Activated T-cell treated with anti-CD3 and anti-CD28 coated beads, Interleukin-2, amount 50 U/mL, for 4 hours (primary cell): Measurements from ENCODE around the gene CYTH4. TPM values are rescaled to one million over a fixed set of nuclear protein-coding genes. Genes with fewer than 3 reads are reported as not detected.

Experiments
- ATAC-seq, 2 donors: fragments of 200-7000 bp; cut with Tn5 transposase; one replicate each; pipeline ENCODE4 v1.10.0; 2021
- DNase-seq: peaks from one replicate; pipeline ENCODE4 v3.0.0-alpha.2; 2020
- H3K27me3 Mint-ChIP-seq: one replicate; pipeline ENCODE4 v1.8.0; 2021; ENCODE audit warnings: low read depth, mixed read lengths
- H3K36me3 Mint-ChIP-seq: one replicate; pipeline ENCODE4 v1.8.0; 2022; ENCODE audit warnings: mixed read lengths; ENCODE audit not compliant: insufficient read depth
- H3K4me1 Mint-ChIP-seq: one replicate; pipeline ENCODE4 v1.8.0; 2021; ENCODE audit warnings: low read depth, mixed read lengths
- H3K4me3 Mint-ChIP-seq: one replicate; pipeline ENCODE4 v1.8.0; 2021; ENCODE audit warnings: mild to moderate bottlenecking, moderate library complexity, mixed read lengths
- H3K9me3 Mint-ChIP-seq: one replicate; pipeline ENCODE4 v1.8.0; 2021; ENCODE audit warnings: mixed read lengths
- total RNA-seq, 3 donors: library from RNA; stranded (reverse); gene quantifications; one replicate each; pipeline ENCODE4 v1.2.1, GENCODE V29; 2021

The CYTH4 gene
- total RNA-seq, 3 donors from 2014 or later, result 9.0 to 10.9 (median 9.7) TPM

DNA sequence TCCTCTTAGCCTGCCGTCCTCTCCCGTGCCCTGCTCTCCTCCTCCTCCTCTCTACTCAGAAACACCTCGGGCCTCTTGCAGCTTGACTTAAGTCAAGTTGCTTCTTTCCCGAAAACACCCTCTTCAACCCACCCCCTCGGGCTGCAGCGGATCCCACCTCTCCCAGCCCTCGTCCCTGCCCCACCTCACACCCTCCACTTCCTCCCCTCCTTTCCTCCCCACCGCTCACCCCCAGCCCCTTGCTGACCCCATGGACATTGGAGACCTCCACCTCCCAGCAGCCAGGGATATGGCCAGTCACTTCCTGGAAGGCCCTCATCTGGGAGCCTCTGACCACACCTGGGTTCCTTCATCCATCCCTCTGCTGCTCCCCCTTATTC is 8.5 kb upstream of the CYTH4 start:
- peaks cover 32% of the 10 kb centered on the region for H3K4me1 Mint-ChIP-seq
- DNase-seq (no peak), ATAC-seq (no peak)
- no peaks in the 10 kb centered on the region for H3K36me3 Mint-ChIP-seq
- H3K27me3 Mint-ChIP-seq, result no peaks in the 10 kb centered on the region
- no peaks in the 10 kb centered on the region for H3K9me3 Mint-ChIP-seq
- H3K4me3 Mint-ChIP-seq, result no peak overlapping the region

DNA sequence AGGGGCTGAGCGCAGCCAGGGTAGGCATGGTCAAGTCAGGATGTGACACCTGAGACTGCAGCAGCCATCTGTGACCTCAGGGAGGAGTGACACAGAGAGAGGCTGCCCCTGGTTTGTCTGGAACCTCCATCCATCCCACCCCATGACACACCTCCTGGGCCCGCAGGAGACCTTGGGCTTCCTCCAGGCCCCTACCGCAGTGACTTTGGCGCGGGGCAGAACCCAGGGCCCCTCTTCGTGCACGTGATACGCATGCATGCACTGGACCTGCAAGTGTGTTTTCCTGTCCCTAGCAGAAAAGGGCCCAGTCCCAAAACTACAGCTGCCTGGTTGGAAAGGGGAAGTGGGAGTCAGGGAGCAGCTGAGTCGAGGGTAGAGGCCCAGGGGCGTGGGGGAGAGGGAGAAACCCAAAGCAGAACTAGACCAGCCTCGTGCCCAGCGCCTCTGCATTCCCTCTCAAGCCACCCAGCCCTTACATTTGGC is 7.9 kb upstream of the CYTH4 start:
- DNase-seq (no peak), ATAC-seq (no peak)
- Mint-ChIP-seq H3K36me3 (no peaks in the 10 kb centered on the region), H3K4me3 (no peak overlapping the region), H3K27me3 (no peaks in the 10 kb centered on the region), H3K9me3 (no peaks in the 10 kb centered on the region), H3K4me1 (peaks cover 29% of the 10 kb centered on the region)

DNA sequence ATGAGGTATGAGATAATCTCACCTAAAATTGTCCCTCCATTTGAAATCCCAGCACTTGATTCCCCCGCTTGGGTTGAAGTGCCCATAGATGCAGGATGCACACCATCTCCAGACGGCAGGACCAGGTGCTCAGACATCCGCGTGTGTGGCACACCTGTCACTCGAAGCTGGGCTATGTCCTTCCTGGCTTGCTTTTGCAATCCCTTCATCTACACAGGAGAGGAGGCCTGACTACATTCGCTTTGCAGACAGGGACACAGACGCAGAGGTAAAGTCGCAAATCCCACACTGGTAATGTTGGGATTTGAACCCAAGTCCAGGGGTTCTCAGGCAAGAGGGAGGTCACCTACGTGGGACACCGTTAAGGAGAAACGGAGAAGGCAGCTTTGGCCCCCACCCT is 7.2 kb upstream of the CYTH4 start:
- Mint-ChIP-seq H3K9me3 (no peaks in the 10 kb centered on the region), H3K36me3 (no peaks in the 10 kb centered on the region), H3K4me1 (peaks cover 24% of the 10 kb centered on the region), H3K27me3 (no peaks in the 10 kb centered on the region), H3K4me3 (no peak overlapping the region)
- DNase-seq, result no peak
- no peak for ATAC-seq

DNA sequence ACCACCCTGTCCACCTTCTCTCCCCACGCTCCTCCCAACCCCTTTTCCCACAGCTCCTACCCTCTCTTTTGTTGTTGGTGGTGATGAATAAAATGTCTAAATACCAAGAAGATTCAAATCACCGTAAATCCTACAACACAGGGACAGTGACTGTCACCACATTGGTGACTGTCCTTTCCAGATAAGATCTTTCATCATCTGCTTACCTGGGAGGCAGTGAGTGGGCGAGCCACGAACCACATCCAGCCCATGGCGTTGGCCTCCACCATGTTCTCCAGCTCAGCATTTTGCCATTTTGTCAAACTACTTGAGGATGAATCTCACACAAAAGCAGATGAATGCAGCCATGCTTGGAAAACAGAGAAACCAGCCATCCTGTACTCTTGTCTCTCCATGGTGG is 6.7 kb upstream of the CYTH4 start:
- Mint-ChIP-seq H3K4me1 (peaks cover 23% of the 10 kb centered on the region), H3K27me3 (no peaks in the 10 kb centered on the region), H3K9me3 (no peaks in the 10 kb centered on the region), H3K36me3 (no peaks in the 10 kb centered on the region), H3K4me3 (no peak overlapping the region)
- no peak for DNase-seq
- ATAC-seq, result peak; percentile 61 to 79

DNA sequence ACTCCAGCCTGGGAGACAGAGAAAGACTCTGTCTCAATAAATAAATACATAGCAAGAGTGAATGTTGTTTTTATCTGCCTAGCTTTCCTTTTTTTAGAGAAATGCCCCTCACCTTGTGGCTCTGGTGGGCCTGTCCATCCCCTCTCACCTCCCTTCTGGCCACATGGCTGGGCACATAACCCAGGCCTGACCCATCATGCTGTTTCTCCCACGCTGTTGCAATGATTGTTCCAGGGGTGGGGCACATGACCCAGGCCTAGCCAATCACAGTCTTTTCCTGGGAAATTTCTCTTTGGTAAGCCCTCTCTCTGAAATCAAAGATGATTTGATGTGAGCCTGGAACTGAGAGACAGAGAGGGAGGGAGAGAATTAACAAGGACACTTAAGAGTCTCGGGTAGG is 5.5 kb upstream of the CYTH4 start:
- Mint-ChIP-seq H3K36me3 (no peaks in the 10 kb centered on the region), H3K4me1 (peaks cover 30% of the 10 kb centered on the region), H3K9me3 (no peaks in the 10 kb centered on the region), H3K4me3 (no peak overlapping the region), H3K27me3 (no peaks in the 10 kb centered on the region)
- DNase-seq (no peak), ATAC-seq (no peak)

DNA sequence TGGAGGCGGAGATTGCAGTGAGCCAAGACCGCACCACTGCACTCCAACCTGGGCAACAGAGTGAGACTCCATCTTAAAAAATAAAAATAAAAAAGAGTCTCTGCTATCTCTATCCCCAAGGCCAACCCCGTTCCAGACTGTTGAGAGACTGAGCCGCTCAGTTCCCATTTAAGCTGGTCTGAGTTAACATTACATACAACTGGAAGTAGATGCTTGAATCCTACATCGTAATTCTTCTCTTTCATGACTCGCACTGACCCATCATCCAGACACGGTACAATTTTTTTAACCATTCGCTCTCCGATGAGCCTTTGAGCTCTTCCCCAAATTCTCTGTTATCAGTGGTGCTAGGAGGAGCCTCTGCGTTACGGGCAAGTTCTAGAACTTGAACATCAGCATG is 4.9 kb upstream of the CYTH4 start:
- no peak overlapping the region for H3K4me3 Mint-ChIP-seq
- no peaks in the 10 kb centered on the region for H3K9me3 Mint-ChIP-seq
- DNase-seq (no peak), ATAC-seq (no peak)
- H3K27me3 Mint-ChIP-seq, result no peaks in the 10 kb centered on the region
- H3K4me1 Mint-ChIP-seq, result peaks cover 36% of the 10 kb centered on the region
- H3K36me3 Mint-ChIP-seq, result no peaks in the 10 kb centered on the region

DNA sequence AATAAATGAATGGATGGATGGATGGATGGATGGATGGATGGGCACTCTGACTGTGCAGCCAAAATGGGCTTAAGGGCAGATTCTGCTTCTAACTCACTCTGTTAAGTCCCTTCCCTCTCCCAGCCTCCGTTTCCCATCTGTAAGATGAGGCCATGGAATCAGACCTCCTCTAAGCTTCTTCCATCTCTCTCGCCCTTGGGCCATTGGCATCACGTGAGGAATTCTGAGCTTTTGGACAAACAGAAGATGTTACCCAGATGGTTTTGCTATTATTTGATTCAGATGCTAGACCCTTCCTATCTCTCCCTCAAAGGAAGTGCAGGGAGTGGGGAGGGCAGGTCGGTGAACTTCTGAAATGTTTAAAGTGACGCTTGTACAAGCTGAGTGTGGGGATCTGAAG is 4.0 kb upstream of the CYTH4 start:
- H3K36me3 Mint-ChIP-seq, result no peaks in the 10 kb centered on the region

DNA sequence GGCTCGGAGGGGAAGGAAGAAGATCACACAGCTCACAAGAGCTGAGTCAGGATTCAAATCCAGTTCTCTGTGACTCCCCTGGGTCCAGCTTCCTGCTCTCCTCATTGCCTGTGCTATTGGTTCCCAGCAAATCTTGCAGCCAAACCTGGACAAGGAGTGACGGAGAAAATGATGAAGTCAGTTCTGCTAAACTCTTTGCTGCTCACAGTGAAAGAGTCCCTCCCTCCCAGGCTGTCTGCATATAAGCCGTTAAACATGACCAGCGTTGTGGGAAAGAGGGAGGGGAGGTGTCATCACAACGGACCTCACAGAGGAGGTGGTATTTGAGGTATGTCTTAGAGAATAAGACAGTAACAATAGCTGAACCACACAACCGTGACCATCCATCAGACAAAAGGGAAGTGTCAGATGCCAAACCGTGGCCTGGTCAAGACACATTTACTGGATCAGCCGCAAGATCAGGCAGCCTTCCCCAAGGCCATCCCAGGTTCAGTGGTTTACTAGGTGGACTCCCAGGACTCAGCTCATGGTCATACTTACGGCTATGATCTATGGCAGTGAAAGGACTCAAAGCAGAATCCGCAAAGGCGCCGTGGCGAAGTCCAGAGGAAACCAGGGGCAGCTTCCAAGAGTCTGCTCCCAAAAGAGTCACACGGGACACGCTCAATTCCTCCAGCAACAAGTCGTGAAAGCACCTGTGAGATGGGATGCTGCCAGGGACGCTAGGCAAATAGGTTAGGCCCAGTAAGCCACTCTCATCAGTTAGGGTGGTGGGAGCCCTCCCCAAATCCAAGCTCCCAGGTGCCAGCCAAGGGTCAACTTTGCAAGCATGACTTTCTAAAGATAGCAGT is 2.8 kb upstream of the CYTH4 start:
- no peak for DNase-seq
- Mint-ChIP-seq H3K4me3 (no peak overlapping the region), H3K36me3 (no peaks in the 10 kb centered on the region), H3K27me3 (no peaks in the 10 kb centered on the region), H3K9me3 (no peaks in the 10 kb centered on the region), H3K4me1 (peaks cover 50% of the 10 kb centered on the region)
- ATAC-seq, result no peak

More for the DNA sequence above, 4.0 kb upstream of the CYTH4 start:
- ATAC-seq (no peak), DNase-seq (no peak)
- no peaks in the 10 kb centered on the region for H3K9me3 Mint-ChIP-seq
- peaks cover 42% of the 10 kb centered on the region for H3K4me1 Mint-ChIP-seq
- H3K27me3 Mint-ChIP-seq, result no peaks in the 10 kb centered on the region
- no peak overlapping the region for H3K4me3 Mint-ChIP-seq

DNA sequence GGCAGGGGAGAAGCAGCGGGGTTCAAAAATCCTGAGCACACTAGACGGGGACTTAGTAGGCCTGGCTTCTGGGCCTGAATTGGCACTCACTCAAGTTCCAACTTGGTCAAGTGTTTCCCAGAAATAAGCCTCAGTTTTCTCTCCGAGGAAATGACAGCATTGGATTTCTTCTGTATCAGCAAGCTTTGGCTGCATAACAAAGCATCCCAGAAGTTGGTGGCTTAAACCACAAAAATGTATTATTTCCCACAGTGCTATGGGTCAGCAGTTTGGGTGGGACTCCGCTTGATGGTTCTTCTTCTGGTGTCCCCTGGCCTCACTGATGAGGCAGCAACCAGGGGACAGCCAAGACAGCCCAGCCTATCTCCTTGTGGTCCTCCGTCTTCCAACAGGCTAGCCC is 1.6 kb upstream of the CYTH4 start:
- ATAC-seq (no peak), DNase-seq (no peak)
- no peaks in the 10 kb centered on the region for H3K9me3 Mint-ChIP-seq
- no peaks in the 10 kb centered on the region for H3K36me3 Mint-ChIP-seq
- H3K4me3 Mint-ChIP-seq, result no peak overlapping the region
- peaks cover 51% of the 10 kb centered on the region for H3K4me1 Mint-ChIP-seq
- no peaks in the 10 kb centered on the region for H3K27me3 Mint-ChIP-seq

DNA sequence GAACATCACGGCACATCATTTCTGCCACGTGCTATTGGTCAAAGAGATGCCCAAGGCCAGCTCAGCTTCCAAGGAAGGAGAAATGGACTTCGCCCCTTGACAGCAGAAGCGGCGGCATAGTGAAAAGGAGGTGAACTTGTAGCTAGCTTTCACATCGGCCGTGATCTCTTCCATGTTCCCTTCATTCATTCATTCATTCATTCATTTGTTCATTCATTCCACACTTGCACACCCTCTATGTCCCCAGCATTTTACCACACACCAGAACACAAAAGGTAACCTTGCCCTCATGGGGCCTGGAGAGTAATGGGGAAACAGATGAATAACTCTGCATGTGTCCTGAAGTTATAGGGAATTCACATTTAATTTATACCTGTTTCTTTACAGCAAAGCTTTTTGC is 1.1 kb upstream of the CYTH4 start:
- DNase-seq (no peak), ATAC-seq (no peak)
- peaks cover 3% of the 10 kb centered on the region for H3K36me3 Mint-ChIP-seq
- no peaks in the 10 kb centered on the region for H3K27me3 Mint-ChIP-seq
- peaks cover 52% of the 10 kb centered on the region for H3K4me1 Mint-ChIP-seq
- peak overlapping the region; percentile 88 for H3K4me3 Mint-ChIP-seq
- H3K9me3 Mint-ChIP-seq, result no peaks in the 10 kb centered on the region

DNA sequence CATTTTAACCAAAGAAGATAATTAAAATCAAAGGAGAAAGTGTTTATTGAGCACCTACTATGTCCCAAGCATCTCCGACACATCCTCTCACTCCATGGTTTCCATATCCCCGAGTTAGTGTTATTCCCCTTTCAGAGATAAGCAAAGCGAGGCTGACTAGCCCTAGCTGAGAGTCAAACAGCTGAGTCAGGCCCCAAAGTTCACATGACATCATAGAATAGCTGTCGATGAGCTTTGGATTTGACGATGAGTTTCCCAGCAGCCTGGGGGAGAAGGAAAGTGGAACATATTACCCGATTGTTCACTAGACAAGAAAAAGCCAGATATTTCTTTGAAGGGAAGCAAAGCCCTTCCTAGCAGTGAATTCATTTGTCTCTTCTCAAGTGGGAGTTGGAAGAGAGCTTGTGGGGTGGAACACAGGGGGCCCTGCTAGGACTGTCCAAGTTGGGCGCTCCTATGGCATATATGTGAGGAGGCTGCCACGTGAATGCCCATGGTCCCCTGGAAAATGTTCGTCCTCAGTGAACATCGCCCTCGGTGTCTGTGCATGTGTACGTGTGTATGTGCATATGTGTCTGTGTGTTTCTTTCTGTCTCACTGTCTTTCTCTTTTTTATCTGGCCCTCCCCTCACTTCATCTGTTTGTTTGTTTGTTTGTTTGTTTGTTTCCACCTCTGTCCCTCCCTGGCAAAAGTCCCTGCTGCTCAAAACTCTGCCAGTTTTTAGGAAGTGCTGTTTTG is 493 bp upstream of the CYTH4 start:
- no peaks in the 10 kb centered on the region for H3K9me3 Mint-ChIP-seq
- ATAC-seq (peak in 1 of 2 donors; percentile 15), DNase-seq (no peak)
- peaks cover 58% of the 10 kb centered on the region for H3K4me1 Mint-ChIP-seq
- H3K36me3 Mint-ChIP-seq, result peaks cover 7% of the 10 kb centered on the region
- no peaks in the 10 kb centered on the region for H3K27me3 Mint-ChIP-seq
- peak overlapping the region; percentile 88 for H3K4me3 Mint-ChIP-seq

DNA sequence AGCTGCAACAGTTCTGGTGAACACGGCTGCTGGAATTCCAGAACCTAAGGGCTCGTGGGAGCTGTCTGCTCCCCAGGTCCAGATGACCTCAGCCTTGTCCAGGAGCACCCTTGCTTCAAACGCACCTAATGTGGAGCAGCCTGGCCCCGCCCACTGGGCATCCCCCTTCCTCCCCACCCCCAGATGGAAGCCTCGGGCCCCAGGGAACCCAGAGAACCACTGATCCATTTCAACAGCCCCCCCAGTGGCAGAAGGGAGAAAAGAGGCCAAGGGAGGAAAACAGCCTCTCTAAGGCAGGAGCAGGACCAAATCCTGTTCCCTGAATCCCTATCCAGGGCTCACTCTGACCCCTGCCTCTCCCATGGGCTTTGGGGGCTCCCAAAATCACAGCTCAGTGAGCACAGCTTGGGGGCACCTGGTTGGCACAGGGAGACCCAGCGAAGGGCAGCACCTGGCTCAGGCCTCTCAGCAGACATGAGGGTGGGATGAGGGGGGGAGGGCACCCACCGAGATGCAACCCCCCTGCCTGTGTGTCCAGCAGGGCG is 1.2 kb downstream of the CYTH4 start:
- ATAC-seq (peak in 1 of 2 donors; percentile 58), DNase-seq (peak; percentile 71)
- H3K9me3 Mint-ChIP-seq, result no peaks in the 10 kb centered on the region
- peak overlapping the region; percentile 88 for H3K4me3 Mint-ChIP-seq
- H3K4me1 Mint-ChIP-seq, result peaks cover 69% of the 10 kb centered on the region
- peaks cover 12% of the 10 kb centered on the region for H3K36me3 Mint-ChIP-seq
- H3K27me3 Mint-ChIP-seq, result no peaks in the 10 kb centered on the region

DNA sequence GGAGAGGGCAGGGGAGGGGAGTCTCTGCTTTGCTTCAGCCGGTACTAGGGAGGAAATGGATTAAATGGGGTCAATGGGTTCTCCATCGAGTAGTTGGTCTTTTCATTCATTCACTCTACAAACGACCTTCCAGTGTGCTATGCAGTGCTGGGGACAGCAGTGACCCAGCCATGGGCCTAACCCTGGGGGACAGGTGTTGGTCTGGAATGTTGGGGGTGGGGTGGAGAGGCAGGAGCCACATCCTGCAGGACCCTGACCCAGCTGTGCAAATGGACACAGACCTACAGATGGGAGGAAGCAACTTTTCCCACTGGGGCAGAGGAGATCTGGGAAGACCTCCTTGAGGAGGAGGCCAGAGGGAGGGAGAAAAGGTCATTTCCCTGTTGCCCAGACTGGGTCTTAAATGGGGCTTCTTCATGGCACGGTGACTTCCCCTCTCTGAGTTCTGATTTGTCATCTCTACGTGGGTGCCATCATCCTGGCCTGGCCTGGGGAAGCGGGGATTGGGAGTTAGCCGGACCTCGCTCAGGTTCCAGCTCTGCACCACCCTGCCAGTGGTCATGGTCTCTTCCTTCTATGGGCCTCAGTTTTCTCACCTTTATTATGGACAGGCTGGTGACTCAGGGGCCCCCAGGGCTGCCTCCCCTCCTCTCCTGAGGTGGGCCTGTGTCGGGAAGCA is 2.0 kb downstream of the CYTH4 start:
- peak; percentile 3 to 11 for ATAC-seq
- Mint-ChIP-seq H3K27me3 (no peaks in the 10 kb centered on the region), H3K9me3 (no peaks in the 10 kb centered on the region), H3K36me3 (peaks cover 15% of the 10 kb centered on the region), H3K4me3 (peak overlapping the region; percentile 88), H3K4me1 (peaks cover 71% of the 10 kb centered on the region)
- no peak for DNase-seq

DNA sequence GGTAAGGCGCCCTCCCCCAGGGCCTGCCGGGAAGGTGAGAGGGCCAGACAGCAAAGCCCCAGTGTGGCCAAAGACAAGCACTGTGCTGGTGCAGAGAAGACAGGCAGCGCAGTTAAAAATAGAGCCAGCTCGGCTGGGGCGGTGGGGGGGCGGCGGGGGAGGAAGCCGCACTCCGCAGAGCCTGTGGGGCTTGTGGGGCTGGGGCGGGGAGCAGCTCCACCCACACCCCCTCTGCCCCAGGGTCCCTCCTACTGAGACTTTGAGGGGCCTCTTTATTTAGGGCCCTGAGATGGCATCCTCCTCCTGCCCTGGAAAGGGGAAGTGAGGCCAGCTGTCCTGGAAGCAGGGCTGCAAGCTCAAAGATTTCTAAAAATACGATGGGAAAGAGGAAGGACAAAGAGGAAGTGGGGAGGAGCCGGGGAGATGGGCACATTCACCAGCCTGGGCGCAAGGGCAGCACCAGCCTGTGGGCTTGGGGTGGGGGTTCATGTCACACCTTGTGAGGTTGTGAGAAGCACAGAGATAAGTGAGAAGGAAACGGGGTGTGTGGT is 2.6 kb downstream of the CYTH4 start:
- Mint-ChIP-seq H3K27me3 (no peaks in the 10 kb centered on the region), H3K36me3 (peaks cover 18% of the 10 kb centered on the region), H3K9me3 (no peaks in the 10 kb centered on the region), H3K4me3 (peak overlapping the region; percentile 88), H3K4me1 (peaks cover 72% of the 10 kb centered on the region)
- peak; percentile 26 to 43 for ATAC-seq
- DNase-seq, result peak; percentile 56
